DND-41 (cell line): ENCODE results near the gene HSD11B1L.

ENCODE experiments used
- ATAC-seq: fragments of 200-7000 bp; cut with Tn5 transposase; 3 replicates; pipeline ENCODE4 v1.9.1; 2021; ENCODE audit warnings: low read depth; ENCODE audit not compliant: insufficient read depth
- DNase-seq: peaks from one replicate; pipeline ENCODE4 v3.0.0-alpha.2; 2020
- H2AFZ ChIP-seq: 2 replicates; pipeline ENCODE4 v1.6.0; 2012; ENCODE audit warnings: low read depth, low read length
- H3K27ac ChIP-seq: 2 replicates; pipeline ENCODE4 v1.5.1; 2012; ENCODE audit warnings: low read length, inconsistent platforms
- H3K27me3 ChIP-seq: fragments of 200-600 bp; sonication (generic); 2 replicates; pipeline ENCODE4 v1.6.0; 2012; ENCODE audit warnings: low read length, mild to moderate bottlenecking, inconsistent platforms; ENCODE audit not compliant: insufficient read depth, poor library complexity
- H3K36me3 ChIP-seq: 2 replicates; pipeline ENCODE4 v1.5.1; 2012; ENCODE audit warnings: low read length, inconsistent platforms; ENCODE audit not compliant: insufficient read depth
- H3K4me1 ChIP-seq: 2 replicates; pipeline ENCODE4 v1.5.1; 2012; ENCODE audit warnings: mild to moderate bottlenecking, low read length; ENCODE audit not compliant: insufficient read depth
- H3K4me2 ChIP-seq: 2 replicates; pipeline ENCODE4 v1.6.0; 2012; ENCODE audit warnings: mild to moderate bottlenecking, moderate library complexity, low read length, inconsistent platforms; ENCODE audit not compliant: insufficient read depth
- H3K4me3 ChIP-seq, 2 experiments: fragments of 200-600 bp in 1 of 2; shearing (Covaris generic) in 1 of 2; 2 replicates each; pipeline ENCODE4 v1.5.1; 2012 to 2016; ENCODE audit warnings: inconsistent platforms in 2 of 2, low read length in 2 of 2, mild to moderate bottlenecking in 2 of 2, low read depth in 1 of 2, moderate library complexity in 1 of 2
- H3K79me2 ChIP-seq: 2 replicates; pipeline ENCODE4 v1.6.0; 2012; ENCODE audit warnings: low read length, inconsistent platforms; ENCODE audit not compliant: insufficient read depth
- H3K9ac ChIP-seq: 2 replicates; pipeline ENCODE4 v1.6.0; 2012; ENCODE audit warnings: low read depth, mild to moderate bottlenecking, inconsistent platforms, low read length, moderate library complexity
- H3K9me3 ChIP-seq: 2 replicates; pipeline ENCODE4 v1.5.1; 2012; ENCODE audit warnings: low read length, moderate library complexity, mild to moderate bottlenecking, inconsistent platforms; ENCODE audit not compliant: insufficient read depth, severe bottlenecking
- H4K20me1 ChIP-seq: 2 replicates; pipeline ENCODE4 v1.6.0; 2012; ENCODE audit warnings: low read length; ENCODE audit not compliant: insufficient read depth
- EZH2 ChIP-seq: IDR thresholded peaks from 3 replicates; pipeline ENCODE4 v1.6.1; 2012; ENCODE audit warnings: borderline replicate concordance, low read depth, mild to moderate bottlenecking, moderate library complexity, low read length, inconsistent platforms; ENCODE audit not compliant: severe bottlenecking
- TF ChIP-seq, protein P1 (sequence below): IDR thresholded peaks from 2 replicates; pipeline ENCODE4 v1.5.1; 2012; ENCODE audit warnings: borderline replicate concordance, low read length, moderate library complexity, mild to moderate bottlenecking; ENCODE audit not compliant: poor library complexity, severe bottlenecking; ENCODE audit errors: extremely low read depth

The HSD11B1L gene

DNA sequence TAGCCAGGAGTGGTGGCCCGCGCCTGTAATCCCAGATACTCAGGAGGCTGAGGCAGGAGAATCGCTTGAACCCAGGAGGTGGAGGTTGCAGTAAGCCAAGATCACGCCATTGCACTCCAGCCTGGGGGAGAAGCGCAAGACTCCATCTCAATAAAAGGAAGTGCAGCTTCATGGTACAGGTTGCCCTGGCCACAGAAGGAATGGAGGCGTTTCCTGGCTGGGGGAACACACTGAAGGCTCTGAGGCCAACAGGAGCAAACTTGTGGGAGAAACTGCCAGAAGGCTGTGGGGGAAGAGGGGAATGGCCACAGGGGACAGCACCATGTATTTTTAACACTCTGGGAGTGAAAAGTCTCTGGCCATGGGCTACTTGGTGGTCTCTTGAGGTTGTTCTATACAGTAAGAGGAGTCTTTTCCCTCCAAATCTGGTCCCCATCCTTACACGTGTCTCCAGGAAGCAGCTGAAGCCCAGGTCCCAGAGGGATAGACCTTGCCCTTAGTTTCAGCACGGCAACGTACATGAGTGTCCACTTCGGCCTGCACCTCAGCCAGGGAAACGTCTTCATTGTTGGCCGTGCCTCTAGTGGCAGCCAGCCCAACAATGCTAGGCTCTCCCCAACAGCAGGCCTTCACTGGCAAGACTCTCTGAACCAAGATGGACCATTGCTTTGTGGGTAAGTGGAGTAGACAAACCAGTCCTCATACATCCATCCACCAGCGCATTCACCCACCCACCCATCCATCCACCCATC lies 7.9 kb upstream of the HSD11B1L start:
- TF ChIP-seq, protein P1, sequence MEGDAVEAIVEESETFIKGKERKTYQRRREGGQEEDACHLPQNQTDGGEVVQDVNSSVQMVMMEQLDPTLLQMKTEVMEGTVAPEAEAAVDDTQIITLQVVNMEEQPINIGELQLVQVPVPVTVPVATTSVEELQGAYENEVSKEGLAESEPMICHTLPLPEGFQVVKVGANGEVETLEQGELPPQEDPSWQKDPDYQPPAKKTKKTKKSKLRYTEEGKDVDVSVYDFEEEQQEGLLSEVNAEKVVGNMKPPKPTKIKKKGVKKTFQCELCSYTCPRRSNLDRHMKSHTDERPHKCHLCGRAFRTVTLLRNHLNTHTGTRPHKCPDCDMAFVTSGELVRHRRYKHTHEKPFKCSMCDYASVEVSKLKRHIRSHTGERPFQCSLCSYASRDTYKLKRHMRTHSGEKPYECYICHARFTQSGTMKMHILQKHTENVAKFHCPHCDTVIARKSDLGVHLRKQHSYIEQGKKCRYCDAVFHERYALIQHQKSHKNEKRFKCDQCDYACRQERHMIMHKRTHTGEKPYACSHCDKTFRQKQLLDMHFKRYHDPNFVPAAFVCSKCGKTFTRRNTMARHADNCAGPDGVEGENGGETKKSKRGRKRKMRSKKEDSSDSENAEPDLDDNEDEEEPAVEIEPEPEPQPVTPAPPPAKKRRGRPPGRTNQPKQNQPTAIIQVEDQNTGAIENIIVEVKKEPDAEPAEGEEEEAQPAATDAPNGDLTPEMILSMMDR = no peak
- TF ChIP-seq EZH2 = no peak
- H3K4me2 ChIP-seq = no peak overlapping the region
- H3K9me3 ChIP-seq = no peaks in the 10 kb centered on the region
- no peak for ATAC-seq
- peaks cover 42% of the 10 kb centered on the region for H3K36me3 ChIP-seq
- DNase-seq = no peak
- H3K27ac ChIP-seq = no peak overlapping the region
- H3K27me3 ChIP-seq = no peaks in the 10 kb centered on the region
- H3K4me1 ChIP-seq = no peaks in the 10 kb centered on the region
- peaks cover 8% of the 10 kb centered on the region for H4K20me1 ChIP-seq
- H3K9ac ChIP-seq = no peak overlapping the region
- H3K79me2 ChIP-seq = no peaks in the 10 kb centered on the region
- no peak overlapping the region for H3K4me3 ChIP-seq
- no peak overlapping the region for H2AFZ ChIP-seq

DNA sequence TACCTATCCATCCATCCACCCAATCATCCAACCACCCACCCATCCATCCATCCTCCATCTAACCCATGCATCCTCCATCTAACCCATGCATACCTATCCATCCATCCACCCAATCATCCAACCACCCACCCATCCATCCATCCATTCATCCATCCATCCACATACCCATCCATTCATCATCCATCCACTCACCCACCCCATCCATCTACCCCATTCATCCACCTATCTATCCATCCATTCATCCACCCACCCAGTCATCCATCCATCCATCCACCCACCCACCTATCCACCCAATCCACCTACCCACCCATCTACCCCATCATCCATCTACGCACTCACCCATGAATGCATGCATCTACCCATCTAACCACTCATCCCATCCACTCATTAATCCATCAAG lies 7.1 kb upstream of the HSD11B1L start:
- Histone ChIP-seq H3K36me3 (peaks cover 41% of the 10 kb centered on the region), H3K9ac (no peak overlapping the region), H3K4me2 (no peak overlapping the region), H2AFZ (no peak overlapping the region), H3K79me2 (no peaks in the 10 kb centered on the region), H4K20me1 (0 out of 2 replicates have a peak, but pooled peaks cover 6% of the 10 kb centered on the region), H3K27me3 (no peaks in the 10 kb centered on the region), H3K27ac (no peak overlapping the region), H3K4me3 (no peak overlapping the region), H3K4me1 (0 out of 2 replicates have a peak, but pooled peaks cover under 1% of the 10 kb centered on the region), H3K9me3 (no peaks in the 10 kb centered on the region)
- ATAC-seq (no peak), DNase-seq (no peak)
- TF ChIP-seq, protein P1 = no peak
- no peak for TF ChIP-seq EZH2

DNA sequence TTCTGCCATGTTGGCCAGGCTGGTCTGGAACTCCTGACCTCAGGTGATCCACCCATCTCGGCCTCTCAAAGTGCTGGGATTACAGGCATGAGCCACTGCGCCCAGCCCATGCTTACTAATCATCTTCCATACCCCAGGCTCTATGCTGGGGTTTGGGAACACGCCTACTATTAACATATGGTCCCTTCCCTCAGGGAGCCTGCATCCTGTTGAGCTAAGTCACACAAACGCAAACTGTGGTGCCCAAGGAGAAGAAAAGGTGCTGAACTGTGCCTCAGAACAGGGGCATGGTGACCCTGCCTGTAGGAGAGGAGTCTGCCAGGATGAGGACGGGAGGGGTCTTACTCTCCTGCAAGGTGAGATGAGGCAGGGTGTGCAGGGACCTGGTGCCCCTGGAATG lies 6.1 kb upstream of the HSD11B1L start:
- no peak overlapping the region for H3K9ac ChIP-seq
- H3K9me3 ChIP-seq = no peaks in the 10 kb centered on the region
- H3K27ac ChIP-seq = no peak overlapping the region
- peaks cover 10% of the 10 kb centered on the region for H3K4me1 ChIP-seq
- DNase-seq (no peak), ATAC-seq (no peak)
- H2AFZ ChIP-seq = no peak overlapping the region
- H3K79me2 ChIP-seq = peaks cover 8% of the 10 kb centered on the region
- peaks cover 32% of the 10 kb centered on the region for H3K36me3 ChIP-seq
- H3K4me2 ChIP-seq = no peak overlapping the region
- H4K20me1 ChIP-seq = 0 out of 2 replicates have a peak, but pooled peaks cover 6% of the 10 kb centered on the region
- no peak overlapping the region for H3K4me3 ChIP-seq
- H3K27me3 ChIP-seq = no peaks in the 10 kb centered on the region
- TF ChIP-seq EZH2 = no peak
- TF ChIP-seq, protein P1 = no peak
